CD4-positive, alpha-beta T cell (primary cell): ENCODE data around the gene ADK. TPM values are rescaled to one million over a fixed set of nuclear protein-coding genes. Genes with fewer than 3 reads are reported as not detected.

ENCODE experiments used
- ATAC-seq: fragments of 200-7000 bp; cut with Tn5 transposase; one replicate; pipeline ENCODE4 v1.10.0; 2022; ENCODE audit warnings: mild to moderate bottlenecking; ENCODE audit not compliant: poor library complexity
- CTCF ChIA-PET: fragments of 350-600 bp; sonication (Branson Sonifier 250); formaldehyde crosslinking; loops from one replicate; lab custom pipeline; 2021; ENCODE audit warnings: antibody characterized with exemption, inconsistent platforms; lab: Charles Lee
- POLR2A ChIA-PET: fragments of 350-600 bp; sonication (Branson Sonifier 250); formaldehyde crosslinking; loops from one replicate; lab custom pipeline; 2021; ENCODE audit warnings: antibody characterized with exemption, inconsistent platforms; lab: Charles Lee
- DNase-seq, 14 experiments: peaks; one replicate each; pipeline ENCODE4 v3.0.0-alpha.2; 2013 to 2020; ENCODE audit warnings: mixed read lengths in 2 of 14
- H3K27ac ChIP-seq, 2 donors: one replicate each; pipeline versions ENCODE4 v1.5.1 to v1.7.0; 2013; ENCODE audit warnings: low read length in 2 of 2, low read depth in 1 of 2, mild to moderate bottlenecking in 1 of 2
- H3K27me3 ChIP-seq, 2 experiments: 1 replicate in 1 of 2; 2 replicates in 1 of 2; pipeline versions ENCODE4 v1.6.1 to v1.7.0; 2013; ENCODE audit warnings: low read length in 2 of 2, control low read depth in 1 of 2, mild to moderate bottlenecking in 1 of 2, moderate library complexity in 1 of 2; ENCODE audit not compliant: insufficient read depth in 2 of 2, control insufficient read depth in 1 of 2
- H3K36me3 ChIP-seq: one replicate; pipeline ENCODE4 v1.6.1; 2013; ENCODE audit warnings: low read length, control low read depth; ENCODE audit not compliant: insufficient read depth
- H3K4me1 ChIP-seq: one replicate; pipeline ENCODE4 v1.6.1; 2013; ENCODE audit warnings: low read length, control low read depth; ENCODE audit not compliant: insufficient read depth
- H3K4me3 ChIP-seq: one replicate; pipeline ENCODE4 v1.5.1; 2013; ENCODE audit warnings: mild to moderate bottlenecking, low read length, moderate library complexity
- H3K9me3 ChIP-seq, 2 experiments: 1 replicate in 1 of 2; 2 replicates in 1 of 2; pipeline versions ENCODE4 v1.6.1 to v1.7.0; 2013; ENCODE audit warnings: low read length in 2 of 2, mild to moderate bottlenecking in 2 of 2, control low read depth in 1 of 2, moderate library complexity in 1 of 2; ENCODE audit not compliant: control insufficient read depth in 1 of 2, insufficient read depth in 1 of 2
- H3K27ac Mint-ChIP-seq: one replicate; pipeline ENCODE4 v1.8.0; 2020; ENCODE audit warnings: mixed read lengths
- H3K27me3 Mint-ChIP-seq: one replicate; pipeline ENCODE4 v1.8.0; 2021; ENCODE audit warnings: mixed read lengths
- H3K36me3 Mint-ChIP-seq: one replicate; pipeline ENCODE4 v1.8.0; 2021; ENCODE audit warnings: low read depth, mixed read lengths
- H3K4me1 Mint-ChIP-seq: one replicate; pipeline ENCODE4 v1.8.0; 2021; ENCODE audit warnings: low read depth, mixed read lengths
- H3K4me3 Mint-ChIP-seq: one replicate; pipeline ENCODE4 v1.8.0; 2020; ENCODE audit warnings: mild to moderate bottlenecking, mixed read lengths
- H3K9me3 Mint-ChIP-seq: one replicate; pipeline ENCODE4 v1.8.0; 2020; ENCODE audit warnings: mixed read lengths
- CTCF ChIP-seq: fragments of 200-600 bp; IDR thresholded peaks from one replicate; pipeline ENCODE4 v1.8.0; 2022; ENCODE audit warnings: antibody characterized with exemption, mild to moderate bottlenecking
- intact Hi-C, 2 experiments: fragments of 100-400 bp; cut with DNase I in 1 of 2; cut with micrococcal nuclease in 1 of 2; formaldehyde crosslinking; loops; one replicate each; pipeline versions ENCODE4 v1.15.1 to v1.9.0; 2023 to 2025; cut with DNase I, micrococcal nuclease
- total RNA-seq, 174 experiments: library from RNA in 2 of 174; stranded (reverse) in 2 of 174; gene quantifications; one replicate each; pipeline ENCODE4 v1.2.3 and lab custom pipeline; 2021 to 2026

ADK gene
- total RNA-seq, 2 experiments from 2014 or later: 15.3 to 17.6 TPM

GRCh38 chr10:74685564-74685963 is 534.5 kb downstream of the ADK start:
- intact Hi-C loops: no loop called here
- H3K27me3 ChIP-seq: no peaks in the 10 kb centered on the region
- DNase-seq (no peak), ATAC-seq (no peak)
- ChIA-PET POLR2A (no interaction called here), CTCF (no interaction called here)
- Mint-ChIP-seq H3K9me3 (no peaks in the 10 kb centered on the region), H3K4me1 (peaks cover 17% of the 10 kb centered on the region), H3K27me3 (no peaks in the 10 kb centered on the region), H3K27ac (no peak overlapping the region), H3K36me3 (peaks cover 26% of the 10 kb centered on the region), H3K4me3 (no peak overlapping the region)
- no peak overlapping the region for H3K27ac ChIP-seq
- TF ChIP-seq CTCF: no peak
- no peak overlapping the region for H3K4me3 ChIP-seq
- H3K9me3 ChIP-seq: no peaks in the 10 kb centered on the region
- no peaks in the 10 kb centered on the region for H3K36me3 ChIP-seq
- no peaks in the 10 kb centered on the region for H3K4me1 ChIP-seq

- DNase-seq: no peak
- ATAC-seq: no peak
- no peak for TF ChIP-seq CTCF
- H3K4me3 ChIP-seq: no peak overlapping the region
- Mint-ChIP-seq H3K9me3 (no peaks in the 10 kb centered on the region), H3K4me3 (no peak overlapping the region), H3K4me1 (no peaks in the 10 kb centered on the region), H3K36me3 (peaks cover 24% of the 10 kb centered on the region), H3K27ac (no peak overlapping the region), H3K27me3 (no peaks in the 10 kb centered on the region)
- no peak overlapping the region for H3K27ac ChIP-seq
- intact Hi-C loops: no loop called here
- H3K27me3 ChIP-seq: no peaks in the 10 kb centered on the region
- no peaks in the 10 kb centered on the region for H3K36me3 ChIP-seq
- no peaks in the 10 kb centered on the region for H3K4me1 ChIP-seq
- CTCF ChIA-PET: interaction anchor here (1.2 kb wide), 1 partner anchor 45 kb away, joined by 3 read pairs; no protein-coding TSS in a partner anchor
- POLR2A ChIA-PET: no interaction called here
- H3K9me3 ChIP-seq: no peaks in the 10 kb centered on the region
Observed at GRCh38 chr10:74690393-74690792, 539.4 kb downstream of the ADK start.

- Mint-ChIP-seq H3K27me3 (no peaks in the 10 kb centered on the region), H3K9me3 (no peaks in the 10 kb centered on the region), H3K27ac (no peak overlapping the region), H3K36me3 (peaks cover 20% of the 10 kb centered on the region), H3K4me3 (no peak overlapping the region), H3K4me1 (no peaks in the 10 kb centered on the region)
- no peaks in the 10 kb centered on the region for H3K9me3 ChIP-seq
- no peak for TF ChIP-seq CTCF
- no peak overlapping the region for H3K4me3 ChIP-seq
- no peaks in the 10 kb centered on the region for H3K4me1 ChIP-seq
- no peaks in the 10 kb centered on the region for H3K36me3 ChIP-seq
- H3K27me3 ChIP-seq: no peaks in the 10 kb centered on the region
- intact Hi-C loops: no loop called here
- no peak for DNase-seq
- POLR2A ChIA-PET: no interaction called here
- CTCF ChIA-PET: interaction anchor here (1.2 kb wide), 1 partner anchor 46 kb away, joined by 3 read pairs; no protein-coding TSS in a partner anchor
- no peak overlapping the region for H3K27ac ChIP-seq
- ATAC-seq: no peak
Observed at GRCh38 chr10:74691164-74691563, 540.1 kb downstream of the ADK start.
